NCI-H128 (cell line): Measurements from ENCODE around the gene ZNF780A.
"Not testable (repeated sequence)": the region's sequence is repeated elsewhere in the genome, so short reads cannot be mapped to it uniquely, and the experiment has no call there.

ENCODE experiments used
- DNase-seq: peaks from one replicate; lab custom pipeline; 2025; ENCODE audit not compliant: unreplicated experiment; lab: John Stamatoyannopoulos, UW

ZNF780A gene

GRCh38 chr19:40088299-40089047 is 2.3 kb downstream of the ZNF780A start:
- no peak for DNase-seq

GRCh38 chr19:40084948-40085347 is 5.8 kb downstream of the ZNF780A start:
- no peak for DNase-seq

- no peak for DNase-seq
Measured at GRCh38 chr19:40081411-40081810, 9.3 kb downstream of the ZNF780A start.

GRCh38 chr19:40080289-40080688 is 10.5 kb downstream of the ZNF780A start:
- DNase-seq: no peak

- DNase-seq: no peak
Measured at GRCh38 chr19:40078377-40078776, 12.4 kb downstream of the ZNF780A start.

- no peak for DNase-seq
Measured at GRCh38 chr19:40070058-40070457, 20.7 kb downstream of the ZNF780A start.

- DNase-seq: no peak
Measured at GRCh38 chr19:40059624-40060023, 31.1 kb downstream of the ZNF780A start.

GRCh38 chr19:40057166-40057565 is 33.6 kb downstream of the ZNF780A start:
- no peak for DNase-seq

GRCh38 chr19:40056505-40056904 is 34.2 kb downstream of the ZNF780A start:
- no peak for DNase-seq

GRCh38 chr19:40055832-40056504 is 34.8 kb downstream of the ZNF780A start, which contains the start of gene ZNF780B:
TSS of gene ZNF780B (minus strand) at chr19:40056231. CDS start at chr19:40050332, 5,899 bp downstream.
- DNase-seq: peak; percentile 14

- no peak for DNase-seq
Measured at GRCh38 chr19:40055049-40055448, 35.7 kb downstream of the ZNF780A start.

GRCh38 chr19:40054632-40055031 is 36.1 kb downstream of the ZNF780A start:
- no peak for DNase-seq

GRCh38 chr19:40053491-40053890 is 37.3 kb downstream of the ZNF780A start:
- no peak for DNase-seq

GRCh38 chr19:40041718-40042117 is 49.0 kb downstream of the ZNF780A start:
- not testable (repeated sequence) for DNase-seq

GRCh38 chr19:40038047-40038446 is 52.7 kb downstream of the ZNF780A start:
- DNase-seq: not testable (repeated sequence)

GRCh38 chr19:40035996-40036395 is 54.7 kb downstream of the ZNF780A start:
- no peak for DNase-seq

GRCh38 chr19:40033989-40034560 is 56.7 kb downstream of the ZNF780A start:
- DNase-seq: no peak

GRCh38 chr19:40026597-40026970 is 64.2 kb downstream of the ZNF780A start:
- DNase-seq: no peak

GRCh38 chr19:40025938-40026596 is 64.7 kb downstream of the ZNF780A start:
- no peak for DNase-seq

- no peak for DNase-seq
Measured at GRCh38 chr19:40023969-40024368, 66.8 kb downstream of the ZNF780A start.
